GM21367 (cell line): ENCODE measurements around the gene LASP1.

Source experiments
- ATAC-seq: cut with Tn5 transposase; IDR thresholded peaks from one replicate; pipeline ENCODE4 v1.9.1; 2021; ENCODE audit not compliant: unreplicated experiment

Gene LASP1

GRCh38 chr17:38868817-38869525 lies 887 bp upstream of the LASP1 start:
- peak; percentile 22 for ATAC-seq

- ATAC-seq: no peak
Measured at GRCh38 chr17:38870259-38871165, 654 bp downstream of the LASP1 start.

GRCh38 chr17:38871247-38872015 lies 1.6 kb downstream of the LASP1 start:
- no peak for ATAC-seq

GRCh38 chr17:38872027-38872511 lies 2.2 kb downstream of the LASP1 start:
- ATAC-seq: no peak

GRCh38 chr17:38872671-38873385 lies 3.0 kb downstream of the LASP1 start:
- ATAC-seq: no peak

- ATAC-seq: no peak
Measured at GRCh38 chr17:38873640-38874380, 4.0 kb downstream of the LASP1 start.

GRCh38 chr17:38874505-38875400 lies 4.9 kb downstream of the LASP1 start:
- ATAC-seq: no peak

- ATAC-seq: no peak
Measured at GRCh38 chr17:38875477-38876075, 5.7 kb downstream of the LASP1 start.

- ATAC-seq: no peak
Measured at GRCh38 chr17:38877130-38877851, 7.4 kb downstream of the LASP1 start.

- ATAC-seq: no peak
Measured at GRCh38 chr17:38879878-38880665, 10.2 kb downstream of the LASP1 start.

- no peak for ATAC-seq
Measured at GRCh38 chr17:38881600-38882191, 11.8 kb downstream of the LASP1 start.

GRCh38 chr17:38882870-38883269 lies 13.0 kb downstream of the LASP1 start:
- no peak for ATAC-seq

- ATAC-seq: no peak
Measured at GRCh38 chr17:38883592-38884526, 14.0 kb downstream of the LASP1 start.

GRCh38 chr17:38885044-38885727 lies 15.3 kb downstream of the LASP1 start:
- no peak for ATAC-seq
